ENCODE results near the gene PLPP6. TPM values are rescaled to one million over a fixed set of nuclear protein-coding genes. Genes with fewer than 3 reads are reported as not detected.

The PLPP6 gene
- total and polyA plus RNA-seq, 3 experiments from 2014 or later, result 3.7 to 6.3 (median 5.5) TPM

DNA sequence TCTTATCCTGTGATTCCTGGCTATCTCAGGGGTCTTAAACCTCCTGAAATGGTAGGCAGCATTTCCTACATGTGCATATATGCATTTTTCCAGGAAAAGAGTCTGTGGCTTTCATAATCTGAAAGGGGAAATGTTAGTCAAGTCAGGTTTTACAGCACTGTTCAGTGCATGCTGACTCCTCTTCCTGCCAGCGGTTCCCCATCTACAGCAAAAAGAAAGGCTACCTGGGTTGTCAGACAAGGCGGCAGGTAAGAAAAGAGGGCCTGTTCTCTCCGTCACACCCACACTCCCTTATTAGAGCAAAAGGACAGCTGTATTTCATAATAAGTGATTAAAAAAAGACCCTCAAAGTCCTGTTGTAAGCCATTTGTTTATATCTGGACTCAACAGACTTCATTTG is 8.5 kb downstream of the PLPP6 start:
- H3K4me1 ChIP-seq (ENCODE audit: insufficient read depth, low read length), result peaks cover 30% of the 10 kb centered on the region
- H3K27me3 ChIP-seq (ENCODE audit: insufficient read depth, low read length, poor library complexity, severe bottlenecking), result no peaks in the 10 kb centered on the region
- ChIA-PET POLR2A (no interaction called here), CTCF (no interaction called here)
- H3K4me3 ChIP-seq (ENCODE audit: low read length), result no peak overlapping the region
- no peaks in the 10 kb centered on the region for H3K36me3 ChIP-seq (ENCODE audit: insufficient read depth, low read length)
- H3K27ac ChIP-seq (ENCODE audit: low read depth, low read length), result no peak overlapping the region
- peaks cover 8 to 11% of the 10 kb centered on the region in 2 donors for H3K27me3 Mint-ChIP-seq
- peaks cover 0 to 8% (median under 1%) of the 10 kb centered on the region in 3 donors for H3K36me3 Mint-ChIP-seq
- peaks cover 20 to 30% (median 29%) of the 10 kb centered on the region in 3 donors for H3K4me1 Mint-ChIP-seq
- H3K9me3 ChIP-seq (ENCODE audit: low read length), result no peaks in the 10 kb centered on the region
- H3K9me3 Mint-ChIP-seq, result no peaks in the 10 kb centered on the region
- H3K4me3 Mint-ChIP-seq, result no peak overlapping the region
- DNase-seq, result no peak
- no peak overlapping the region for H3K27ac Mint-ChIP-seq

DNA sequence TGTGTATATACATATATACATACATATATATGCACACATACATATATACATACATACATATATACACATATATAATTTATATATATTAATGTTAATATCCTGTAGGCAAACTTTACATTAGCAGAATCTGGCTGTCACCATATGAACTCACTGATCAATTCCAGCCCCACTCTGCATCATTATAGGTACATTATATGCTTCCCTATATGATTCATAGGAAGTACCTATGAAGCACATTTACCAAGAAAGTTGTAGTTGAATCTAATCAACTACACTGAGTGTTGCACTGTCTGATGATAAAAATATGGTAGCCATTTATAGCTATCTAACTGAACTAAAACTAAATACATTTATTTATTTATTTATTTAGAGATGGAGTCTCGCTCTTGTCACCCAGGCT is 9.6 kb downstream of the PLPP6 start:
- Mint-ChIP-seq H3K4me1 (peaks cover 8 to 19% (median 18%) of the 10 kb centered on the region in 3 donors), H3K9me3 (no peaks in the 10 kb centered on the region), H3K27me3 (peaks cover 10 to 12% of the 10 kb centered on the region in 2 donors), H3K4me3 (no peak overlapping the region), H3K36me3 (peaks cover 2 to 11% (median 2%) of the 10 kb centered on the region in 3 donors), H3K27ac (no peak overlapping the region)
- Histone ChIP-seq H3K27ac (ENCODE audit: low read depth, low read length) (no peak overlapping the region), H3K9me3 (ENCODE audit: low read length) (no peaks in the 10 kb centered on the region), H3K4me3 (ENCODE audit: low read length) (no peak overlapping the region), H3K36me3 (ENCODE audit: insufficient read depth, low read length) (no peaks in the 10 kb centered on the region), H3K4me1 (ENCODE audit: insufficient read depth, low read length) (peaks cover 20% of the 10 kb centered on the region), H3K27me3 (ENCODE audit: insufficient read depth, low read length, poor library complexity, severe bottlenecking) (no peaks in the 10 kb centered on the region)
- no peak for DNase-seq
- POLR2A ChIA-PET, result no interaction called here
- CTCF ChIA-PET, result no interaction called here

GRCh38 chr9:4674783-4675182 is 12.7 kb downstream of the PLPP6 start:
- no peak for DNase-seq
- no peak overlapping the region for H3K4me3 ChIP-seq (ENCODE audit: low read length)
- Mint-ChIP-seq H3K27me3 (peaks cover 8 to 12% of the 10 kb centered on the region in 2 donors), H3K27ac (no peak overlapping the region), H3K4me3 (no peak overlapping the region), H3K9me3 (no peaks in the 10 kb centered on the region), H3K36me3 (peaks cover 2 to 11% (median 2%) of the 10 kb centered on the region in 3 donors), H3K4me1 (no peaks in the 10 kb centered on the region)
- H3K9me3 ChIP-seq (ENCODE audit: low read length), result no peaks in the 10 kb centered on the region
- ChIA-PET CTCF (interaction anchor here (0.8 to 1.5 kb wide), 2 partner anchors 12 to 34 kb away, joined by 3 read pairs; no protein-coding TSS in a partner anchor), POLR2A (no interaction called here)
- no peak overlapping the region for H3K27ac ChIP-seq (ENCODE audit: low read depth, low read length)
- H3K27me3 ChIP-seq (ENCODE audit: insufficient read depth, low read length, poor library complexity, severe bottlenecking), result no peaks in the 10 kb centered on the region
- H3K36me3 ChIP-seq (ENCODE audit: insufficient read depth, low read length), result no peaks in the 10 kb centered on the region
- peaks cover 8% of the 10 kb centered on the region for H3K4me1 ChIP-seq (ENCODE audit: insufficient read depth, low read length)

- ChIA-PET POLR2A (interaction anchor here (1.1 kb wide), 1 partner anchor 63 kb away, joined by 11 read pairs; the partner anchor contains the start of gene AK3), CTCF (interaction anchor here (0.8 kb wide), 1 partner anchor 53 kb away, joined by 3 read pairs; no protein-coding TSS in a partner anchor)
- Mint-ChIP-seq H3K4me3 (no peak overlapping the region), H3K27me3 (peaks cover 3 to 9% of the 10 kb centered on the region in 2 donors), H3K9me3 (no peaks in the 10 kb centered on the region), H3K4me1 (no peaks in the 10 kb centered on the region), H3K36me3 (peaks cover 2 to 7% (median 2%) of the 10 kb centered on the region in 3 donors), H3K27ac (no peak overlapping the region)
- Histone ChIP-seq H3K27me3 (ENCODE audit: insufficient read depth, low read length, poor library complexity, severe bottlenecking) (no peaks in the 10 kb centered on the region), H3K36me3 (ENCODE audit: insufficient read depth, low read length) (no peaks in the 10 kb centered on the region), H3K4me1 (ENCODE audit: insufficient read depth, low read length) (peaks cover 23% of the 10 kb centered on the region), H3K27ac (ENCODE audit: low read depth, low read length) (no peak overlapping the region), H3K9me3 (ENCODE audit: low read length) (no peaks in the 10 kb centered on the region), H3K4me3 (ENCODE audit: low read length) (no peak overlapping the region)
- no peak for DNase-seq
These were observed 15.3 kb downstream of the PLPP6 start for GRCh38 chr9:4677392-4677791.

DNA sequence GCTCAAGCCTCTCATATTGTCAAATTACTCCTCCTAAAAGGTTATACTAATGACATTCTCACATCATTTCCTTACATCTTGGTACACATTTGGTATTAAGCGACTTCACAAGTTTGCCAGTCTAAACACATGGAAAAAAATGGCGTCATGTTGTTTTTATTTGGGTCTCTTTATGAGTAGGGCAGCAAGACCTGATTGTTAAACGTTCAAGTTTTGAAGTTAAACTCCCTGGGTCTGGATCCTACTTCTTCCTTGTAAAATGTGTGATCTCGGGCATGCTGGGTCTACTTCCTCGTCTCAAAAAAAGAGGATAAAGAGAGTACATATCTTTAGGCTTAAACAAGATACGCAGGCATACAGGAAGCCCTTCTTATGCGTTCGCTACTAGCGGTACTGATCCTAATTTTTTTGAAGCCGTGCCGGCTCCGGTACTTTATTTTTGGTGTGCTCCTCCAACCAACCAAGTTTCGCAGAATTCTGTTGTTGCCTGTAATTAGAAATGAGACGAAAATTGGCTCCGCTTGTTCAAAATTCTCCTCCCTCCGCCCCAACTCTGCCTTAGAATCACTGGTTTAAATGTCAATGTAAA is 16.7 kb downstream of the PLPP6 start:
- Mint-ChIP-seq H3K27me3 (peaks cover under 1 to 8% of the 10 kb centered on the region in 2 donors), H3K27ac (no peak overlapping the region), H3K9me3 (no peaks in the 10 kb centered on the region), H3K4me1 (peaks cover 7 to 9% (median 8%) of the 10 kb centered on the region in 3 donors), H3K4me3 (no peak overlapping the region), H3K36me3 (peaks cover 6 to 9% (median 7%) of the 10 kb centered on the region in 3 donors)
- peaks cover 31% of the 10 kb centered on the region for H3K4me1 ChIP-seq (ENCODE audit: insufficient read depth, low read length)
- DNase-seq, result peak in 2 of 5 donors; percentile 2 to 51
- H3K27me3 ChIP-seq (ENCODE audit: insufficient read depth, low read length, poor library complexity, severe bottlenecking), result no peaks in the 10 kb centered on the region
- CTCF ChIA-PET, result interaction anchor here (0.9 to 1.4 kb wide), 5 partner anchors 13 to 62 kb away, joined by 4 to 5 read pairs (median 5); partner anchors contain the start of genes AK3 and SPATA6L
- peak overlapping the region; percentile 83 for H3K4me3 ChIP-seq (ENCODE audit: low read length)
- peak overlapping the region; percentile 90 for H3K27ac ChIP-seq (ENCODE audit: low read depth, low read length)
- POLR2A ChIA-PET, result interaction anchor here (0.5 to 1.4 kb wide), 11 partner anchors 11 to 1152 kb away, joined by 3 to 20 read pairs (median 5); partner anchors contain the start of genes AK3, PLGRKT, RCL1 and SPATA6L
- H3K9me3 ChIP-seq (ENCODE audit: low read length), result no peaks in the 10 kb centered on the region
- H3K36me3 ChIP-seq (ENCODE audit: insufficient read depth, low read length), result no peaks in the 10 kb centered on the region

- no peaks in the 10 kb centered on the region for H3K9me3 ChIP-seq (ENCODE audit: low read length)
- peaks cover 0 to 8% of the 10 kb centered on the region in 2 donors for H3K27me3 Mint-ChIP-seq
- DNase-seq, result peak; percentile 98 to 99 (median 99)
- ChIA-PET POLR2A (interaction anchor here (0.5 to 1.4 kb wide), 12 partner anchors 12 to 1199 kb away, joined by 3 to 20 read pairs (median 5); partner anchors contain the start of genes AK3, PLGRKT, PLPP6 and RCL1), CTCF (interaction anchor here (0.9 to 1.4 kb wide), 5 partner anchors 14 to 61 kb away, joined by 4 to 5 read pairs (median 5); partner anchors contain the start of genes AK3 and SPATA6L)
- peaks cover 6 to 11% (median 7%) of the 10 kb centered on the region in 3 donors for H3K36me3 Mint-ChIP-seq
- H3K4me1 Mint-ChIP-seq, result peaks cover 11 to 12% (median 12%) of the 10 kb centered on the region in 3 donors
- no peaks in the 10 kb centered on the region for H3K27me3 ChIP-seq (ENCODE audit: insufficient read depth, low read length, poor library complexity, severe bottlenecking)
- no peak within 1 kb of the TSS for H3K4me3 Mint-ChIP-seq
- peak within 1 kb of the TSS; percentile 90 for H3K27ac ChIP-seq (ENCODE audit: low read depth, low read length)
- peak within 1 kb of the TSS; percentile 83 for H3K4me3 ChIP-seq (ENCODE audit: low read length)
- peaks cover 33% of the 10 kb centered on the region for H3K4me1 ChIP-seq (ENCODE audit: insufficient read depth, low read length)
- no peaks in the 10 kb centered on the region for H3K36me3 ChIP-seq (ENCODE audit: insufficient read depth, low read length)
- no peak within 1 kb of the TSS for H3K27ac Mint-ChIP-seq
- H3K9me3 Mint-ChIP-seq, result no peaks in the 10 kb centered on the region
These were observed 17.4 kb downstream of the PLPP6 start, which contains the start of gene CDC37L1 for GRCh38 chr9:4679268-4680172. CDC37L1 (plus strand) TSS chr9:4679569; CDS start chr9:4679768, 199 bp downstream.

DNA sequence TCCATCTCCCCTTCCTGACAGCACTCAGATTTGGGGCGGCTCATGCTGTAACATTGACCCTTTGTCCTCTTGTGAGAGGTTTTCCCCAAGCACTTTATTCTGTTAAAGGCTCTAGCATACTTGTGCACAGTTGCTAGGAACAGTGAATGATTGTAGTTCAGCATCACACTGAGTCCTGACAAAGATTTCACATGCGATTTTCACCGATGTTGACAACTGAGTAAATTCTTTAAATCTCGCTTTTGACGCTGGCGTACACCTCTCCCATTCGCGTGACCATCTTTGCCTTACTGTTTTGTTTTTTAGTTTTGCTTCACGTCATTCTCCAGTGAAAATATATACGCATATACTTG is 18.1 kb downstream of the PLPP6 start:
- H3K27ac Mint-ChIP-seq, result no peak overlapping the region
- no peaks in the 10 kb centered on the region for H3K9me3 Mint-ChIP-seq
- peaks cover 18 to 19% (median 19%) of the 10 kb centered on the region in 3 donors for H3K4me1 Mint-ChIP-seq
- peaks cover 0 to 5% of the 10 kb centered on the region in 2 donors for H3K27me3 Mint-ChIP-seq
- no peaks in the 10 kb centered on the region for H3K9me3 ChIP-seq (ENCODE audit: low read length)
- H3K4me1 ChIP-seq (ENCODE audit: insufficient read depth, low read length), result peaks cover 39% of the 10 kb centered on the region
- POLR2A ChIA-PET, result interaction anchor here (1.4 kb wide), 1 partner anchor 61 kb away, joined by 20 read pairs; the partner anchor contains the start of gene AK3
- CTCF ChIA-PET, result interaction anchor here (1.3 to 1.4 kb wide), 2 partner anchors 21 to 61 kb away, joined by 4 to 5 read pairs; partner anchors contain the start of gene AK3
- no peaks in the 10 kb centered on the region for H3K36me3 ChIP-seq (ENCODE audit: insufficient read depth, low read length)
- peak overlapping the region; percentile 83 for H3K4me3 ChIP-seq (ENCODE audit: low read length)
- peak overlapping the region; percentile 90 for H3K27ac ChIP-seq (ENCODE audit: low read depth, low read length)
- no peak for DNase-seq
- H3K4me3 Mint-ChIP-seq, result no peak overlapping the region
- no peaks in the 10 kb centered on the region for H3K27me3 ChIP-seq (ENCODE audit: insufficient read depth, low read length, poor library complexity, severe bottlenecking)
- H3K36me3 Mint-ChIP-seq, result peaks cover 7 to 18% (median 11%) of the 10 kb centered on the region in 3 donors
